Mesenchymal stem cell (in vitro differentiated cells and primary cell): Measurements from ENCODE around the gene TESK2. TPM values are rescaled to one million over a fixed set of nuclear protein-coding genes. Genes with fewer than 3 reads are reported as not detected.

Source experiments
- DNase-seq: peaks from one replicate; pipeline ENCODE4 v3.0.0-alpha.2; 2013
- H2AFZ ChIP-seq: one replicate; pipeline ENCODE4 v1.6.1; 2013; ENCODE audit warnings: low read depth, mild to moderate bottlenecking, control low read depth, inconsistent platforms, low read length, moderate library complexity
- H2AK5ac ChIP-seq: 2 replicates; pipeline ENCODE4 v1.6.1; 2013; ENCODE audit warnings: low read length, moderate library complexity, mild to moderate bottlenecking, inconsistent platforms; ENCODE audit not compliant: severe bottlenecking
- H2BK120ac ChIP-seq: one replicate; pipeline ENCODE4 v1.6.1; 2013; ENCODE audit warnings: low read depth, mild to moderate bottlenecking, inconsistent platforms, low read length, moderate library complexity
- H2BK12ac ChIP-seq, 2 experiments: one replicate each; pipeline ENCODE4 v1.6.1; 2013; ENCODE audit warnings: inconsistent platforms in 2 of 2, low read length in 2 of 2, mild to moderate bottlenecking in 2 of 2, moderate library complexity in 2 of 2, control low read depth in 1 of 2
- H2BK15ac ChIP-seq: one replicate; pipeline ENCODE4 v1.6.1; 2013; ENCODE audit warnings: mild to moderate bottlenecking, low read depth, inconsistent platforms; ENCODE audit not compliant: poor library complexity, severe bottlenecking
- H2BK5ac ChIP-seq: 2 replicates; pipeline ENCODE4 v1.6.1; 2013; ENCODE audit warnings: low read depth, mild to moderate bottlenecking, low read length, control low read depth, inconsistent platforms; ENCODE audit not compliant: poor library complexity, severe bottlenecking
- H3K14ac ChIP-seq, 2 experiments: one replicate each; pipeline ENCODE4 v1.6.1; 2013; ENCODE audit warnings: inconsistent platforms in 2 of 2, low read length in 2 of 2, control low read depth in 1 of 2, mild to moderate bottlenecking in 1 of 2, moderate library complexity in 1 of 2
- H3K18ac ChIP-seq, 2 experiments: one replicate each; pipeline ENCODE4 v1.6.1; 2013; ENCODE audit warnings: inconsistent platforms in 2 of 2, low read length in 2 of 2, control low read depth in 1 of 2, low read depth in 1 of 2, mild to moderate bottlenecking in 1 of 2
- H3K23ac ChIP-seq, 2 experiments: one replicate each; pipeline ENCODE4 v1.6.1; 2013; ENCODE audit warnings: inconsistent platforms in 2 of 2, low read length in 2 of 2, mild to moderate bottlenecking in 2 of 2, moderate library complexity in 2 of 2, control low read depth in 1 of 2
- H3K27ac ChIP-seq: 2 replicates; pipeline ENCODE4 v1.5.1; 2013; ENCODE audit warnings: mild to moderate bottlenecking, moderate library complexity, low read length, control low read depth, inconsistent platforms; ENCODE audit not compliant: poor library complexity, severe bottlenecking
- H3K27me3 ChIP-seq, 2 experiments: 2 replicates each; pipeline versions ENCODE4 v1.6.1 to v1.7.0; 2013; ENCODE audit warnings: low read length in 2 of 2, mild to moderate bottlenecking in 2 of 2, moderate library complexity in 2 of 2, control low read depth in 1 of 2, inconsistent platforms in 1 of 2; ENCODE audit not compliant: control insufficient read depth in 1 of 2, insufficient read depth in 1 of 2
- H3K36me3 ChIP-seq, 2 experiments: 2 replicates each; pipeline versions ENCODE4 v1.6.1 to v1.7.0; 2013; ENCODE audit warnings: low read length in 2 of 2, control low read depth in 1 of 2, inconsistent platforms in 1 of 2, low read depth in 1 of 2, mild to moderate bottlenecking in 1 of 2; ENCODE audit not compliant: insufficient read depth in 2 of 2, control insufficient read depth in 1 of 2
- H3K4ac ChIP-seq, 2 experiments: one replicate each; pipeline ENCODE4 v1.6.1; 2013; ENCODE audit warnings: inconsistent platforms in 2 of 2, low read length in 2 of 2, mild to moderate bottlenecking in 2 of 2, moderate library complexity in 2 of 2, control low read depth in 1 of 2, low read depth in 1 of 2
- H3K4me1 ChIP-seq: 2 replicates; pipeline ENCODE4 v1.6.1; 2013; ENCODE audit warnings: low read depth, low read length, control low read depth; ENCODE audit not compliant: control insufficient read depth, insufficient read depth
- H3K4me2 ChIP-seq: 2 replicates; pipeline ENCODE4 v1.6.1; 2013; ENCODE audit warnings: low read length, mild to moderate bottlenecking, inconsistent platforms; ENCODE audit not compliant: poor library complexity, severe bottlenecking
- H3K4me3 ChIP-seq, 2 experiments: 2 replicates each; pipeline versions ENCODE4 v1.5.1 to v1.7.0; 2013; ENCODE audit warnings: low read length in 2 of 2, mild to moderate bottlenecking in 2 of 2, control low read depth in 1 of 2, low read depth in 1 of 2; ENCODE audit not compliant: insufficient read depth in 1 of 2
- H3K79me1 ChIP-seq: replicated peaks from 2 replicates; pipeline ENCODE4 v1.6.1; 2013; ENCODE audit warnings: mild to moderate bottlenecking, control low read depth, low read length, inconsistent platforms; ENCODE audit not compliant: poor library complexity, severe bottlenecking
- H3K9ac ChIP-seq: 2 replicates; pipeline ENCODE4 v1.7.0; 2013; ENCODE audit warnings: mild to moderate bottlenecking, low read length, moderate library complexity
- H3K9me3 ChIP-seq: 2 replicates; pipeline ENCODE4 v1.7.0; 2013; ENCODE audit warnings: mild to moderate bottlenecking, low read length; ENCODE audit not compliant: control insufficient read depth
- H4K8ac ChIP-seq: one replicate; pipeline ENCODE4 v1.6.1; 2013; ENCODE audit warnings: inconsistent platforms, mild to moderate bottlenecking, low read length, moderate library complexity
- H4K91ac ChIP-seq: one replicate; pipeline ENCODE4 v1.6.1; 2013; ENCODE audit warnings: mild to moderate bottlenecking, low read length, inconsistent platforms
- WGBS: methylation state at CpG from one replicate; pipeline ENCODE4 v1.1.7; 2013; ENCODE audit warnings: mixed read lengths; 5-methylcytosine and 5-hydroxymethylcytosine counted together
- polyA plus RNA-seq, 2 experiments: library from polyadenylated mRNA; stranded (reverse); fragments of 200-250 nt; gene quantifications; one replicate each; pipeline ENCODE4 v1.2.3, GENCODE V29; 2013

Gene TESK2
- polyA plus RNA-seq (2013, experiment 1 of 2), result 4.2 TPM
- polyA plus RNA-seq (2013, experiment 2 of 2), result 4.2 TPM

- Histone ChIP-seq H3K4me1 (peaks cover 4% of the 10 kb centered on the region), H3K27ac (no peak within 1 kb of the TSS), H3K27me3 (peaks cover 0 to 8% of the 10 kb centered on the region in 2 experiments), H2BK120ac (no peak within 1 kb of the TSS), H2AK5ac (no peak within 1 kb of the TSS), H3K4ac (peak within 1 kb of the TSS; percentile 24), H2AFZ (peak within 1 kb of the TSS; percentile 99), H3K9ac (peak within 1 kb of the TSS; percentile 89), H3K14ac (peak within 1 kb of the TSS in 1 of 2 experiments; percentile 49), H3K9me3 (no peaks in the 10 kb centered on the region), H2BK5ac (no peak within 1 kb of the TSS), H3K4me2 (peak within 1 kb of the TSS; percentile 98), H4K8ac (peak within 1 kb of the TSS; percentile 30), H3K23ac (peak within 1 kb of the TSS in 1 of 2 experiments; percentile 89), H3K18ac (peak within 1 kb of the TSS; percentile 18 to 67), H2BK15ac (peak within 1 kb of the TSS; percentile 0), H4K91ac (no peak within 1 kb of the TSS), H3K79me1 (no peaks in the 10 kb centered on the region), H2BK12ac (peak within 1 kb of the TSS in 1 of 2 experiments; percentile 31), H3K4me3 (peak within 1 kb of the TSS; percentile 74 to 94), H3K36me3 (no peaks in the 10 kb centered on the region)
- peak; percentile 100 for DNase-seq
- under 1% methylated on average over 60 of the region's 64 CpGs for WGBS
Measured at GRCh38 chr1:45490626-45491486, at the start of gene TESK2. Gene TESK2 (minus strand): TSS chr1:45491163. CDS start chr1:45457785, 33,378 bp downstream.

GRCh38 chr1:45536886-45537285, 45.9 kb upstream of the TESK2 start:
- no peak overlapping the region for H3K18ac ChIP-seq
- WGBS, result 58% methylated on average over 4 of the region's 4 CpGs
- H2BK12ac ChIP-seq, result no peak overlapping the region

GRCh38 chr1:45535988-45536766, 45.2 kb upstream of the TESK2 start:
- no peak overlapping the region for H3K27ac ChIP-seq
- no peak overlapping the region for H2BK12ac ChIP-seq
- H3K27me3 ChIP-seq, result no peaks in the 10 kb centered on the region
- H3K4me3 ChIP-seq, result no peak overlapping the region
- no peaks in the 10 kb centered on the region for H3K9me3 ChIP-seq
- H3K14ac ChIP-seq, result no peak overlapping the region
- H3K36me3 ChIP-seq, result no peaks in the 10 kb centered on the region
- WGBS, result 94% methylated on average over 6 of the region's 6 CpGs
- H4K91ac ChIP-seq, result no peak overlapping the region
- no peak overlapping the region for H3K4ac ChIP-seq
- DNase-seq, result no peak
- H2AK5ac ChIP-seq, result no peak overlapping the region
- no peak overlapping the region for H3K9ac ChIP-seq
- no peak overlapping the region for H2BK120ac ChIP-seq
- no peak overlapping the region for H4K8ac ChIP-seq
- no peak overlapping the region for H3K18ac ChIP-seq
- H3K4me2 ChIP-seq, result no peak overlapping the region
- no peak overlapping the region for H2BK5ac ChIP-seq
- H3K23ac ChIP-seq, result no peak overlapping the region
- no peak overlapping the region for H2AFZ ChIP-seq
- no peaks in the 10 kb centered on the region for H3K79me1 ChIP-seq
- H2BK15ac ChIP-seq, result no peak overlapping the region
- no peaks in the 10 kb centered on the region for H3K4me1 ChIP-seq

More at GRCh38 chr1:45536886-45537285, 45.9 kb upstream of the TESK2 start:
- Histone ChIP-seq H3K4me1 (no peaks in the 10 kb centered on the region), H2BK120ac (no peak overlapping the region), H2BK15ac (no peak overlapping the region), H3K4ac (no peak overlapping the region), H3K27me3 (no peaks in the 10 kb centered on the region), H3K23ac (no peak overlapping the region), H3K36me3 (no peaks in the 10 kb centered on the region), H4K91ac (no peak overlapping the region), H3K79me1 (no peaks in the 10 kb centered on the region), H3K27ac (no peak overlapping the region), H2AFZ (no peak overlapping the region), H2BK5ac (no peak overlapping the region), H2AK5ac (no peak overlapping the region), H3K9me3 (no peaks in the 10 kb centered on the region), H3K4me3 (no peak overlapping the region), H4K8ac (no peak overlapping the region), H3K4me2 (no peak overlapping the region), H3K9ac (no peak overlapping the region), H3K14ac (no peak overlapping the region)
- no peak for DNase-seq

- Histone ChIP-seq H3K14ac (no peak overlapping the region), H3K4me3 (no peak overlapping the region), H2BK15ac (no peak overlapping the region), H3K4me1 (no peaks in the 10 kb centered on the region), H3K4me2 (no peak overlapping the region), H4K91ac (no peak overlapping the region), H2AFZ (no peak overlapping the region), H3K4ac (no peak overlapping the region), H3K9ac (no peak overlapping the region), H3K79me1 (no peaks in the 10 kb centered on the region), H2BK12ac (no peak overlapping the region), H3K9me3 (no peaks in the 10 kb centered on the region), H2BK5ac (no peak overlapping the region), H3K23ac (no peak overlapping the region), H2BK120ac (no peak overlapping the region), H3K36me3 (no peaks in the 10 kb centered on the region), H3K27me3 (no peaks in the 10 kb centered on the region), H3K27ac (no peak overlapping the region), H4K8ac (no peak overlapping the region), H2AK5ac (no peak overlapping the region), H3K18ac (no peak overlapping the region)
- no peak for DNase-seq
- 94% methylated on average over 5 of the region's 5 CpGs for WGBS
Measured at GRCh38 chr1:45531873-45532272, 40.9 kb upstream of the TESK2 start.
